Measurements from ENCODE around the gene SERPINI1.

- TF ChIP-seq CTCF (IDR thresholded peaks at IDR 0.05) (no peak), POLR2A (IDR thresholded peaks at IDR 0.05) (no peak)
Measured at GRCh38 chr3:167823738-167824137, 88.2 kb downstream of the SERPINI1 start.
